Measurements from ENCODE around the gene CDK14.

- no peak for TF ChIP-seq CTCF (IDR thresholded peaks at IDR 0.05; ENCODE audit: insufficient read depth, low read length)
- no peak for TF ChIP-seq POLR2AphosphoS5 (IDR thresholded peaks at IDR 0.05; ENCODE audit: low read depth)
Measured at GRCh38 chr7:90655566-90655965, 59.4 kb downstream of the CDK14 start.
